Upper lobe of right lung (tissue), 1 donor: ENCODE measurements around the gene NQO2. TPM values are rescaled to one million over a fixed set of nuclear protein-coding genes. Genes with fewer than 3 reads are reported as not detected.
"Not testable (repeated sequence)": the region's sequence is repeated elsewhere in the genome, so short reads cannot be mapped to it uniquely, and the experiment has no call there.

Source experiments
- ATAC-seq: fragments of 200-7000 bp; cut with Tn5 transposase; one replicate; pipeline ENCODE4 v1.9.1; 2020; ENCODE audit warnings: mild to moderate bottlenecking, moderate library complexity
- DNase-seq: peaks from one replicate; pipeline ENCODE4 v3.0.0-alpha.2; 2020
- H3K27ac ChIP-seq: fragments of 200-600 bp; one replicate; pipeline ENCODE4 v1.8.0; 2022
- H3K27me3 ChIP-seq: fragments of 200-600 bp; one replicate; pipeline ENCODE4 v1.8.0; 2022; ENCODE audit warnings: mild to moderate bottlenecking
- H3K36me3 ChIP-seq: fragments of 200-600 bp; one replicate; pipeline ENCODE4 v1.8.0; 2022
- H3K4me1 ChIP-seq: fragments of 200-600 bp; one replicate; pipeline ENCODE4 v1.8.0; 2022
- H3K4me3 ChIP-seq: fragments of 200-600 bp; one replicate; pipeline ENCODE4 v1.8.0; 2022; ENCODE audit warnings: mild to moderate bottlenecking
- H3K9me3 ChIP-seq: fragments of 200-600 bp; one replicate; pipeline ENCODE4 v1.8.0; 2022
- intact Hi-C: fragments of 100-400 bp; cut with DNase I; formaldehyde crosslinking; loops from one replicate; pipeline ENCODE4 v1.11.0; 2022
- total RNA-seq: library from RNA; stranded (reverse); fragmentation: NEBNext Ultra II Directional; extraction: Animal tissue kit (Norgen Biotek cat#: 25700); gene quantifications from one replicate; pipeline ENCODE4 v1.2.1, GENCODE V29; 2021
- TF ChIP-seq, protein P1 (sequence below): fragments of 200-600 bp; IDR thresholded peaks from one replicate; pipeline ENCODE4 v1.8.0; 2022; ENCODE audit warnings: antibody characterized with exemption
- donor health status: DM: no; HTN: yes; CAD: no; lungs with severe emphysema.

The NQO2 gene
- total RNA-seq, 1 donor from 2014 or later = 20.6 TPM

DNA sequence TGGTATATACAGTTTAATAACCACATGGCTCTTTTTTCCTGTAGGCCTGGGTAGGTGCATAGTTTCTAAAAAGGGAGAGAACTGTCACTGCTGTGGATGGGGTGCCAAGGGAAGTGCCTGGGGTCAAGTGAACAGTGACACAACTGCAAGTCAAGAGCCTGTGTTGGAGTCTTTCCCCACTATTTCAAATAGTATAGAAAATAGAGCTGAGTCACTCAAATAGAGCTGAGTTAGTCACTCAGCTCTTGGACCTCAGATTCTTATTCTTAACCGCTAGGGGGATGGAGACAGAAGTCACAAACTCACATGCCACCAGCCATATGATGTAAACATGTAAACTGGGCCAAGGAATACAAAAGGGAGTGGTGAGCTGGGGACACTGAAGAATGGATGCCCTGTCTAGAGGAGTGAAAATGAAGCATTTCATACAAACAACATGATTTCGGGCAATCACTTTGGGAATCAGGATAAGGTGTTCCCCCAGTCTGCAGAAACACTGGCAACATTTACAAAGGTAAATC is 2.1 kb downstream of the NQO2 start:
- Histone ChIP-seq H3K9me3 (no peaks in the 10 kb centered on the region), H3K4me3 (no peak overlapping the region), H3K4me1 (peaks cover 11% of the 10 kb centered on the region), H3K36me3 (peaks cover 24% of the 10 kb centered on the region), H3K27me3 (no peaks in the 10 kb centered on the region), H3K27ac (no peak overlapping the region)
- ATAC-seq (peak; percentile 22), DNase-seq (no peak)
- TF ChIP-seq, protein P1, sequence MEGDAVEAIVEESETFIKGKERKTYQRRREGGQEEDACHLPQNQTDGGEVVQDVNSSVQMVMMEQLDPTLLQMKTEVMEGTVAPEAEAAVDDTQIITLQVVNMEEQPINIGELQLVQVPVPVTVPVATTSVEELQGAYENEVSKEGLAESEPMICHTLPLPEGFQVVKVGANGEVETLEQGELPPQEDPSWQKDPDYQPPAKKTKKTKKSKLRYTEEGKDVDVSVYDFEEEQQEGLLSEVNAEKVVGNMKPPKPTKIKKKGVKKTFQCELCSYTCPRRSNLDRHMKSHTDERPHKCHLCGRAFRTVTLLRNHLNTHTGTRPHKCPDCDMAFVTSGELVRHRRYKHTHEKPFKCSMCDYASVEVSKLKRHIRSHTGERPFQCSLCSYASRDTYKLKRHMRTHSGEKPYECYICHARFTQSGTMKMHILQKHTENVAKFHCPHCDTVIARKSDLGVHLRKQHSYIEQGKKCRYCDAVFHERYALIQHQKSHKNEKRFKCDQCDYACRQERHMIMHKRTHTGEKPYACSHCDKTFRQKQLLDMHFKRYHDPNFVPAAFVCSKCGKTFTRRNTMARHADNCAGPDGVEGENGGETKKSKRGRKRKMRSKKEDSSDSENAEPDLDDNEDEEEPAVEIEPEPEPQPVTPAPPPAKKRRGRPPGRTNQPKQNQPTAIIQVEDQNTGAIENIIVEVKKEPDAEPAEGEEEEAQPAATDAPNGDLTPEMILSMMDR = peak; percentile 57
- intact Hi-C loops = no loop called here

DNA sequence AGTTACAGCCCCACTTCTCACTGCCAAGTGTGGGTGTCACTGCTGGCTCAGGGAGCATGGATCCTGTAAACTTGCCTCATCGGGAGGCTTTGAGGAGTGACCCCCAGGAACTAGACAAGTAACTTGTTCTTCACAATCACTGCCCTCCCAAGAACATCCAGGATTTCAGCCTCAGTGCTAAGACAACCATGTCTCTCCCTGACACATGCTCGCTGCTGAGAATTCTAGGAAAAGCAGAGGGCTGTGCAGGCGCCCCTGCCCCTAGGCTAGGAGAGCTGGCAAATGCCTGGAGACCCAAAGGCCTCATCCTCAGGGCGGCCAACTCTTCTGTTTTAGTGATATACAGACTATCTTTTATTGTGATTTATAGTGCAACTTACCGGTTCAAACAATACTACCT is 3.5 kb downstream of the NQO2 start:
- DNase-seq, H3K4me3 ChIP-seq, intact Hi-C loops, H3K27me3 ChIP-seq, H3K9me3 ChIP-seq, ATAC-seq, H3K27ac ChIP-seq: not testable (repeated sequence)
- Histone ChIP-seq H3K4me1 (peaks cover 11% of the 10 kb centered on the region), H3K36me3 (peaks cover 32% of the 10 kb centered on the region)

DNA sequence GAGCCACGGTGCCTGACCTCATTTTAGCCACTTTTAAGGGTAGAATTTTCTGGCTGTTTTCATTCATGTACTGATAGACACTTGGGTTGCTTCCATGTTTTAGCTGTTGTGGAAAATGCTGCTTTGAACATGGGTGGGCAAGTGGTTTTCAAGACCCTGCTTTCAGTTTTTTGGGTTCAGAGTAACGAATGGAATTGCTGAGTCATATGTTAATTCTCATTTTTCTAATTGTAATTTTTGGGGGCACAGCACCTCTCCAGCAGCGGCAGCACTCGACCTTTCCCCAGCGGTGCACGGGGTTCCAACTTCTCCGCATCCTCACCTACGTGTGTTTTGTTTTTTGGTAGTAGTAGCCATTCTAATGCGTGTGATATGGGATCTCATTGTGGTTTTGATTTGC is 5.4 kb downstream of the NQO2 start:
- ATAC-seq (no peak), DNase-seq (no peak)
- H3K36me3 ChIP-seq = peaks cover 48% of the 10 kb centered on the region
- no peak overlapping the region for H3K27ac ChIP-seq
- intact Hi-C loops = no loop called here
- H3K9me3 ChIP-seq = no peaks in the 10 kb centered on the region
- TF ChIP-seq, protein P1 = no peak
- peaks cover 4% of the 10 kb centered on the region for H3K4me1 ChIP-seq
- no peaks in the 10 kb centered on the region for H3K27me3 ChIP-seq
- H3K4me3 ChIP-seq = no peak overlapping the region

DNA sequence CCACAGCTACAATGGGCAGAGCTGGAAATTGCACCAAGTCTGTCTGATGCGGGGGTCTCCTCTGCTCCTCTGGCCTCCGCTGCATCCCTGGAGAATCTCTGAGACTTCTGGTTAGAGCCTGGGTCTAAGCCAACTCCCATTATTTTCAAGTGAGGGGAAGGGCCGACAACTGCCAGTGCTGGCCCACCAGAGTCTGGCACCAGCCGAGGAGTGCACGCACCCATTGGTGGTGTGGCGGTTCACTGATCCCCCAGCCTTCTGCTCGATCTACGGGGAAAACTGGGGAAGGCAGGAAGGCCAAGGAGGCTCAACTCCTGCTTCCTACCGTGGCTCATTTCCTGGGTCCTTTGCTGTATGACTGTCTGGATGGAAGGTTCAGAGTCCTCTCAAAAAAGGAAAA is 6.2 kb downstream of the NQO2 start:
- H3K27me3 ChIP-seq = no peaks in the 10 kb centered on the region
- intact Hi-C loops = no loop called here
- no peak overlapping the region for H3K27ac ChIP-seq
- ATAC-seq = no peak
- no peak overlapping the region for H3K4me3 ChIP-seq
- TF ChIP-seq, protein P1 = no peak
- no peaks in the 10 kb centered on the region for H3K9me3 ChIP-seq
- peaks cover 56% of the 10 kb centered on the region for H3K36me3 ChIP-seq
- H3K4me1 ChIP-seq = no peaks in the 10 kb centered on the region
- peak; percentile 43 for DNase-seq

DNA sequence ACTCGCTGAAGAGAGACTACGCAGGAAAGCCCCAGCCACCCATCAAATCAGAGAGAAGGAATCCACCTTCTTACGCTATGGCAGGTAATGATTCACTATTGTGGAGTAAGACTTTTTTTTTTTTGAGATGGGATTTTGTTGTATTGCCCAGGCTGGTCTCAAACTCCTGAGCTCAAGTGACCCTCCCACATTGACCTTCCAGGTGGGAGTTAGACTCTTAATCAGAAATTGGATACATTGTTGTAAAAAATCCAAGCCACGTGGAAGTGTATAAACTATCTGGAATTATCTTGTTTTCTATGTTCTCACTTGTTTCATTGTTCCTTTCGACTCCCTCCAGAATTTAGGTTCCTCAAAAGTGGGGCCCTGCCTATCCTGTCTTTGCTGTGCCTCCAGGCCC is 6.8 kb downstream of the NQO2 start:
- no peak for ATAC-seq
- TF ChIP-seq, protein P1 = no peak
- intact Hi-C loops = no loop called here
- H3K4me1 ChIP-seq = no peaks in the 10 kb centered on the region
- no peak for DNase-seq
- peaks cover 6% of the 10 kb centered on the region for H3K9me3 ChIP-seq
- peaks cover 61% of the 10 kb centered on the region for H3K36me3 ChIP-seq
- no peaks in the 10 kb centered on the region for H3K27me3 ChIP-seq
- no peak overlapping the region for H3K4me3 ChIP-seq
- no peak overlapping the region for H3K27ac ChIP-seq

DNA sequence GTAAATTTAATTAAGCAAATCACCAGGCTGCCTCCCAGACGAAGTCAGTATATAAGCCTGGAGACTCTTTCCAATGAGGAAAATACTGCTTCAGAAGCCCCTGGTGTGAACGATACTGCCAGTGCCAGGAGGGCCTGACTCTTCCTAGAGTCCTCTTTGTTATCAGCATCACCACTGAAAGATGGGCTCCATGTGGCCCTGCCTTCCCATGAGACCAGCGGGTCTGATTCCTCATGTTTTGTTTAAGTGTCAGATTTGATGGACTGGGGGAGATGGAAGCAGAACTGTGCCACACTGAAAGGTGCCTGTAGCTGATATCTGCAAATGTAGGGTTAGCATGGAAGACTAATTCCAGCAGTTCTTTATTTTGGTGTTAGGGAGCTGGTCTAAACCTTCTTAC is 7.9 kb downstream of the NQO2 start:
- intact Hi-C loops = no loop called here

DNA sequence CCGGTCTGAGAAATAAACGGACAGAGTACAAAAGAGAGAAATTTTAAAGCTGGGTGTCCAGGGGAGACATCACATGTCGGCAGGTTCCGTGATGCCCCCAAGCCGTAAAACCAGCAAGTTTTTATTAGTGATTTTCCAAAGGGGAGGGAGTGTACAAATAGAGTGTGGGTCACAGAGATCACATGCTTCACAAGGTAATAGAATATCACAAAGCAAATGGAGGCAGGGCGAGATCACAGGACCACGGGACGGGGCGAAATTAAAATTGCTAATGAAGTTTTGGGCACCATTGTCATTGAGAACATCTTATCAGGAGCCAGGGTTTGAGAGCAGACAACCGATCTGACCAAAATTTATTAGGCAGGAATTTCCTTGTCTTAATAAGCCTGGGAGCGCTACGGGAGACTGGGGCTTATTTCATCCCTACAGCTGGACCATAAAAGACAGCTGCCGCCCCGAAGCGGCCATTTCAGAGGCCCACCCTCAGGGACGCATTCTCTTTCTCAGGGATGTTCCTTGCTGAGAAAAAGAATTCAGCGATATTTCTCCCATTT is 9.1 kb downstream of the NQO2 start:
- H3K4me1 ChIP-seq, H3K27ac ChIP-seq, H3K4me3 ChIP-seq, DNase-seq, ATAC-seq, H3K27me3 ChIP-seq, intact Hi-C loops: not testable (repeated sequence)
- Histone ChIP-seq H3K9me3 (peaks cover 15% of the 10 kb centered on the region), H3K36me3 (peaks cover 61% of the 10 kb centered on the region)

More for the DNA sequence above, 7.9 kb downstream of the NQO2 start:
- Histone ChIP-seq H3K4me1 (no peaks in the 10 kb centered on the region), H3K4me3 (no peak overlapping the region), H3K27me3 (no peaks in the 10 kb centered on the region), H3K27ac (no peak overlapping the region), H3K9me3 (peaks cover 15% of the 10 kb centered on the region), H3K36me3 (peaks cover 61% of the 10 kb centered on the region)
- TF ChIP-seq, protein P1 = no peak
- no peak for DNase-seq
- ATAC-seq = no peak
